Fibroblast of the aortic adventitia (primary cell): ENCODE measurements around the gene ALOXE3. TPM values are rescaled to one million over a fixed set of nuclear protein-coding genes. Genes with fewer than 3 reads are reported as not detected.

Experiments
- DNase-seq: peaks from one replicate; pipeline ENCODE4 v3.0.0-alpha.2; 2010; ENCODE audit warnings: low read depth
- H3K4me3 ChIP-seq: 2 replicates; pipeline ENCODE4 v1.5.1; 2011; ENCODE audit warnings: low read depth, mild to moderate bottlenecking, control low read depth, low read length, moderate library complexity
- total RNA-seq: library from RNA; depleted of rRNA; stranded (reverse); fragments of >200 nt; gene quantifications from 2 replicates; pipeline ENCODE4 v1.2.3, GENCODE V29; 2012; ENCODE audit warnings: low replicate concordance
- TF ChIP-seq, protein P1 (sequence below): IDR thresholded peaks from 2 replicates; pipeline ENCODE4 v1.5.1; 2011; ENCODE audit warnings: mild to moderate bottlenecking, low read length, control low read depth, inconsistent platforms; ENCODE audit not compliant: insufficient read depth

ALOXE3 gene
- total RNA-seq, 1 donor, result 0.09 TPM

DNA sequence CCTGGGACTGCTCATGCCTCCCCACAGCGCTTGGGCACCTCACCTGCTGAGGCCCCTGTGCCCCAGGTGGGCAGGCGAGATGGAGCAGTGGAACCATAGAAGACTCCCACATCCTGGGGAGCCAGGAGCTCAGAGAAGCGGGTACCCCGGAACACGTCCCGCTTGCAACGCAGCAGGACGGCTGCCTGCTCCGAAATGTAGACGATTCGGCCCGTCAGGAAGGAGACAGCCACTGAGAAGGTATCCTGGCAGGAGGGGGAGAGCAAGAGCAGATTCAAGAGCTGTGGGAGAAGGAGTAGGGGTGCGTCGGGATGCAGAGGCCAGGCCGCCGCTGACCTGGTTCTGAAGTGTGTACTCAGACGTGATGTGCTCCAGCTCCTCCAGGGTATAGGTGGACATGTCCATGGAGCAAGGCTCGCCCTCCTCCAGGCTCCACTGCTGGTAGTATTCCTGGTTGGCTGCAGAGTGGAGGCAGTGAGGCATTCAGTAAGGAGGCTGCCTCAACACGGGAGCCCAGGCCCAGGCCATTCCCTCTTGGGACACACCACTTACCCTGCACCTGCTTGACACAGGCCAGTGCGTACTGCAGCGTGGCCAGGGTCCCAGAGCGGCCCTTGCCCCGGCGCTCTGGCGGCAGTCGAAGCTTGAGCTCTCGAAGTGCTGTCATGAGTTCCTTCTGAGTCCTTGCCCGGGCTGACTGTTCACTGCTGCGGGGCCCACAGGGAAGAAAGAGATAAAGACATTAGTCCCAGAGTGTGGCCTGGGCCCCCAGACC lies 31.3 kb upstream of the ALOXE3 start:
- no peak for DNase-seq
- TF ChIP-seq, protein P1, sequence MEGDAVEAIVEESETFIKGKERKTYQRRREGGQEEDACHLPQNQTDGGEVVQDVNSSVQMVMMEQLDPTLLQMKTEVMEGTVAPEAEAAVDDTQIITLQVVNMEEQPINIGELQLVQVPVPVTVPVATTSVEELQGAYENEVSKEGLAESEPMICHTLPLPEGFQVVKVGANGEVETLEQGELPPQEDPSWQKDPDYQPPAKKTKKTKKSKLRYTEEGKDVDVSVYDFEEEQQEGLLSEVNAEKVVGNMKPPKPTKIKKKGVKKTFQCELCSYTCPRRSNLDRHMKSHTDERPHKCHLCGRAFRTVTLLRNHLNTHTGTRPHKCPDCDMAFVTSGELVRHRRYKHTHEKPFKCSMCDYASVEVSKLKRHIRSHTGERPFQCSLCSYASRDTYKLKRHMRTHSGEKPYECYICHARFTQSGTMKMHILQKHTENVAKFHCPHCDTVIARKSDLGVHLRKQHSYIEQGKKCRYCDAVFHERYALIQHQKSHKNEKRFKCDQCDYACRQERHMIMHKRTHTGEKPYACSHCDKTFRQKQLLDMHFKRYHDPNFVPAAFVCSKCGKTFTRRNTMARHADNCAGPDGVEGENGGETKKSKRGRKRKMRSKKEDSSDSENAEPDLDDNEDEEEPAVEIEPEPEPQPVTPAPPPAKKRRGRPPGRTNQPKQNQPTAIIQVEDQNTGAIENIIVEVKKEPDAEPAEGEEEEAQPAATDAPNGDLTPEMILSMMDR, result no peak

DNA sequence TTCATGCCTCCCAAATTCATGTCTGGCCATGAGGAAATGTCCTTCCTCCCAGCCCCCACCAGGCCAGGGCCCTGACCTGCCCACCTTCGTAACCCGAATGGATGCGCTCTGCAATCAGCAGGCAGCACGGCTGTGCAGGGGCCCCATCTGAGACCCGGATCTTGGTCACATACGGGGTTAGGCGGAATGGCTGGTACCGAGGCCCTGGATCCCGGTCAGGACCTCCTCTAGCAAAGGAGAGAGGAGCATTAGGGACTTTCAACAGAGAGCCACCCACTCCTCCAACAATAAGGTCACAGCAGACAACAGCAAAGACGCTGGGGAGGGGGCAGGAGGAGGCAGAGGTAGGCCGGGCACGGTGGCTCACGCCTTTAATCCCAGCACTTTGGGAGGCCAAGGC lies 30.2 kb upstream of the ALOXE3 start:
- no peak for DNase-seq
- no peak overlapping the region for H3K4me3 ChIP-seq
- TF ChIP-seq, protein P1, result no peak

More for the DNA sequence above, 31.3 kb upstream of the ALOXE3 start:
- H3K4me3 ChIP-seq, result no peak overlapping the region

DNA sequence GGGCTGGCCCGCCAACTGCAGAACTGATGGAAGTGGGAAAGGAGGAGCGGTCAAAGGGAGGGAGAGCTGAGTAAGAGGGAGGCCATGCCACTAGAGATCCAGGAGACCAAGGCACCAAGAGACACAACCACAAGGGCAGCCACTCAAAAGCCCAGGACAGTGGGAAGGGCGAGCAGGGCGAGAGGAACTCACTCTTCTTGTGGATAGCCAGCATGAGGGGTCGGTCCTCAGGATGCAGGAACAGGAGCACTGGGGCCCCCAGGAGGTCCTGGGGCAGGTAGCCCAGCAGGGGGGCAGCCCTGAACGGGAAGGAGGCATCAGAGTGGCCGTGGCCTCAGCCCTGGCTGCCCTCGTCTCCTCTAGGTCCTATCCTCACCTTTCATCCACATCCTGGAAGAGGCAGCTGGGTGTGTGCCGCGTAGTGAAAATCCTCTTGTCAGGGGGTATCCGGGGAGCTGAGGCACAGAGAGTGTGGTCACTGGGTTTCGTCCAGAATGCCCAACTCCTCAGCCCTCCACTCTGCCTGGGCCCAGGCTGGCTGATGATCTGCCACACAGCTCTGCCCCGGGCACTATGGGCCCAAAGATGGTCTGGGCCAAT lies 29.6 kb upstream of the ALOXE3 start:
- TF ChIP-seq, protein P1, result no peak
- H3K4me3 ChIP-seq, result no peak overlapping the region
- no peak for DNase-seq

DNA sequence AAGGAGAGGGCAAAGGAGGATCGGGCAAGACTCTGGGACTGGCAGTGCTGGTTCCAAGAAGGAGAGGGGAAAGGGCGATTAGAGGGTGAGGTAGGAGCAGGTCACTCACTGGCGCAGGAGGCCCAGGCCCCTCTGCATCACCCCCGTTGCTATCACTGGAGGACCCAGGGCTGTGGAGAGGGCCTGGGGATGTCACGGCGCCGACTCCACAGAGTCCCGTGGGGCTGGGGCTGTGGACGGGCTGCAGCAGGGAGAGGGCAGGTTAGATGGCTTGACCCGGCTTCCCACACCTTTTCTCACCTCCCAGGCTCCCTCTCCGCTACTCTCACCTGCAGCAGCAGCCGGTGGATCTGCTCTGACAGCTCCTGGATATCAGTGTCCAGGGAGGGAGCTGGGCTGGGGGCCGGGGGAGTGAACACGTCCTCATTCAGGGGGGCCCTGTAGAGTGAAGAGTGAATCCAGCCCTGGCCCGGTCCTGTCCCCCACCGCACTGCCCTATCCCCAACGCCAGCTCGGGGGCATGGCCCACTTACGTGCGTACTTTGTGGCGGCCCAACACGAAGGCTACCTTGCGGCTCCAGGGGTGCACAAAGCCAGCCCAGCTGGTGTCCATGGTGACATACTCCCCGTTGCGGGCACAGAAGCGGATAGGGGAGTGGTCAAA lies 29.0 kb upstream of the ALOXE3 start:
- TF ChIP-seq, protein P1, result no peak
- DNase-seq, result no peak
- H3K4me3 ChIP-seq, result no peak overlapping the region

DNA sequence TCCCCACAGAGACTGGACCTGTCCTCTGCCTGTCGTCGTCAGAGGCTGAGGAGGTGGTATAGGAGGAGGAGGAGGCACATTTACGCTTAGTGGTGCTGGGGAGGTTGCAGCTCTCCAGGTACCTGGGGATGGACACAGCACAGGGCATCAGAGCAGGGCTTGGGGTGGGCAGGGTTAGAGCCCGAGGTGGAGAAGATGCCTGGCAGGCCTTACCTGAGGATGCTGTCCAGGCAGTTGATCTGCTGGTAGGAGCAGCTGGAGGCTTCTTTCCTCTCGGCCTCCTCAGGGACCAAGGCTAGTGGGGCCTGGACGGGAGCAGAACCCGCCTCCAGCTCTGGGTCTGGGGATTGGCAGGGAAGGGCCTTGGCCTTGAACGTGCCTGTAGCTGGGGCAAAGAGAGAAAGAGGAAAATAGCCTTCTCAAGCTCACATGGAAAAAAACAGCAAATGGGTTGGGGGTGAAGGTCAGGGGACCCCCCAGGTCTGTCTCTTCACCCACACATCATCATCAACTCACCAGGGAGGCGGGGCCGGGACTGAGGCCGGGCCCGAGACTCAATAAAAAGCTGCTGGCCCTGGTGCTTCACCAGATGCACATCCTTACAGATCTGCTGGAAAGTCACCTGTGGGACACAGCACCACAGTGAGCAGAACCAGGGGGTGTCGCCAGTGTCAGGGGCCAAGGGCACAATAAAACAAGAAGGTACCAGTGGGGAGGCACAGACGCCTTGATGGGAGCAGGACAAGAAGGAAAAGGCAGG lies 28.2 kb upstream of the ALOXE3 start:
- H3K4me3 ChIP-seq, result no peak overlapping the region
- TF ChIP-seq, protein P1, result no peak

DNA sequence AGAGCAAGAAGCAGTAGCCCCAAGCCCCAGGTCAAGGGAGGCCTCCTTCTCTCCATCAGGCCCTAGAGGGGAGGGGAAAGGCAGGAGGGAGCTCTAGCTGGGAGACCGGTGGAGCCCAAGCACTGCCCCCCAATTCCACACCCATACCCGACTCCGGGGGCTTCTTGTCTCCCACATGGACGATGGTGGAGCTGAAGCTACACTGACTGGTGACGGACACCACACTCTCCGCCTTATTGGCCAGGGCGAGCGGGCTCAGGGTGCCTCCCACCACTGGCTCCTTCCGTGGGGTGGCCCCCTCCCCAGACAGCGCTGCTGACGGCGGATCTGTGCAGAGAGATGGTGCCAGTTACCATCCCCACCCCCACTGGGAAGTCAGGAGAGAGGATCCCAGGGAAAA lies 27.5 kb upstream of the ALOXE3 start:
- TF ChIP-seq, protein P1, result no peak
- no peak for DNase-seq
- H3K4me3 ChIP-seq, result no peak overlapping the region

More for the DNA sequence above, 28.2 kb upstream of the ALOXE3 start:
- no peak for DNase-seq
